Astrocyte of the cerebellum (primary cell): ENCODE data around the gene WNT3A.
A peak's percentile ranks its signal among the peaks of the same experiment; 100 is the strongest.

Source experiments
- DNase-seq: peaks from one replicate; pipeline ENCODE4 v3.0.0-alpha.2; 2011; ENCODE audit warnings: low read depth
- H3K4me3 ChIP-seq: 2 replicates; pipeline ENCODE4 v1.5.1; 2011; ENCODE audit warnings: mild to moderate bottlenecking, low read depth, low read length, moderate library complexity
- in situ Hi-C: cut with HindIII; loops from 2 replicates; pipeline ENCODE4 v1.10.0; 2017; ENCODE audit warnings: low sequenced_read_pairs
- TF ChIP-seq, protein P1 (sequence below): IDR thresholded peaks from 2 replicates; pipeline ENCODE4 v1.5.1; 2012; ENCODE audit warnings: low read length, low read depth, moderate library complexity, mild to moderate bottlenecking; ENCODE audit errors: missing control alignments

The WNT3A gene

DNA sequence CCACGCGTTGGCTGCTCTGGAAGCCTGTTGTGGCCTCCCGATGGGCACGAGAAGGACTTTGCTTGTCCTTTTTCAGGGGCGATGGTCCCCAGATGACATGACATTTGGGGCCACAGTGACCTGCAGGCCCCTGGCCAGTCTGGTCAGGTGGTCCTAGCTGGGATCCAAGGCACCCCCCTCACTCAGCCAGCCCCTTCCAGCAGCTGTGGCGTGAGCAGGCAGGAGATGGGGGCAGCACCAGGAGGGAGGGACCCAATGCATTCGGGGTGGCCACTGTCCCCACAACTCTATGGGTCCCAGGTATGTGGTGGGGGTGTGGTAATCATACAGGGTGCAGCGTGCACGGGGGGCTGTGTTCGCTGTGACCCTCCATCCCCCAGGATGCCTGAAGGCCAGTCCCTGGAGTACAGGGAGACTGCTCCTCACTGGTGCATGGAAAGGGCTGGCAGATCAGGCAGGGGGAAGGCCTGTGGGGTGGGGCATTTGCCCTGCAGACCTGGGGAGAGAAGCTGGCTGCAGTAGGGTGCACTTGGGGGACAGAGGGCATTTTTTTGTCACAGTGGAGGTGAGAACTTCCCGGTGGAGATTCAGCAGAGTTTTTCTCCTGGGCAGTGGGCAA lies 31.7 kb downstream of the WNT3A start:
- TF ChIP-seq, protein P1, sequence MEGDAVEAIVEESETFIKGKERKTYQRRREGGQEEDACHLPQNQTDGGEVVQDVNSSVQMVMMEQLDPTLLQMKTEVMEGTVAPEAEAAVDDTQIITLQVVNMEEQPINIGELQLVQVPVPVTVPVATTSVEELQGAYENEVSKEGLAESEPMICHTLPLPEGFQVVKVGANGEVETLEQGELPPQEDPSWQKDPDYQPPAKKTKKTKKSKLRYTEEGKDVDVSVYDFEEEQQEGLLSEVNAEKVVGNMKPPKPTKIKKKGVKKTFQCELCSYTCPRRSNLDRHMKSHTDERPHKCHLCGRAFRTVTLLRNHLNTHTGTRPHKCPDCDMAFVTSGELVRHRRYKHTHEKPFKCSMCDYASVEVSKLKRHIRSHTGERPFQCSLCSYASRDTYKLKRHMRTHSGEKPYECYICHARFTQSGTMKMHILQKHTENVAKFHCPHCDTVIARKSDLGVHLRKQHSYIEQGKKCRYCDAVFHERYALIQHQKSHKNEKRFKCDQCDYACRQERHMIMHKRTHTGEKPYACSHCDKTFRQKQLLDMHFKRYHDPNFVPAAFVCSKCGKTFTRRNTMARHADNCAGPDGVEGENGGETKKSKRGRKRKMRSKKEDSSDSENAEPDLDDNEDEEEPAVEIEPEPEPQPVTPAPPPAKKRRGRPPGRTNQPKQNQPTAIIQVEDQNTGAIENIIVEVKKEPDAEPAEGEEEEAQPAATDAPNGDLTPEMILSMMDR = no peak
- no peak for DNase-seq
- no peak overlapping the region for H3K4me3 ChIP-seq
- in situ Hi-C loops = no loop called here

DNA sequence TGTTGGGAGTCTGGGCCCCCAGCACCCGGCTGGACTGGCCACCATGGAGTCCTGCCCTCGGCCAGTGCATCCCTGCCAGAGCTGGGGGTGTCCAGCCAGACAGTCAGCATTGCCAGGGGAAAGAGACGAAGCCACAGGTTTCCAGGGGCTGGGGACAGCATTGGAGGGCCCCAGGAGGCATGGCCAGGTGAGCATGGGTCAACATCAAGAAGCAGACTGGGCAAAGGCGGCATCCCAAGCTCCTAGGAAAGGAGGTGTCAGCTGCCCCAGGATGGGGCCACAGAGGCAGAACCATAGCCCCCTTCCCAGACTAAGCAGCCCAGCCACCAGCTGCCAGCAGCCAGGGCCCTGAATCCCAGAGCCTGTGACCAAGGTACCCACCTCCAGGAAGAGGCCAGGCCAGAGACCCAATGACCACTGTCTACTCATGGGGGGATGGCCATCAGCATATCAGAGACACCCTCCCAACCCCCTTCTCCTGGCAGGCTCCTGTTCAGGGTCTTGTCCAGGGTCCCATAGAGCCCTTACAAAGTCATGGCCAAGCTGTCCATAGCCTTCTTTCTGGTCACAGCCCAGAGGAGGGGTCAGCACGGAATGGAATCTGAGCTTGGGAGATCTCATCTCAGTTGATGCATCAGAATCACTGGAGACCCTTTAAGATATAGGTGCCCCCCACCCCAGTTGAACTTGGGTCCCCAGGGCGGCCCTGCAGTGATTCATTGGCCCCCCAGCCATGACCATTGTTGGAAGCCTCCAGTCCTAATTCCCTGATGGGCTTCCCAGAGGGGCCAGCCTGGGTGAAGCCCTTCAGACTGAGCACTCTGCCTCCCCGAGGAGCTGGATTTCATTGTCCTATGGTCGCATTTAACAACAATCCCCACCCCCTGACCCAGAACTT lies 32.5 kb downstream of the WNT3A start:
- TF ChIP-seq, protein P1 = no peak
- in situ Hi-C loops = no loop called here
- DNase-seq = no peak
- H3K4me3 ChIP-seq = no peak overlapping the region

- in situ Hi-C loops = no loop called here
- TF ChIP-seq, protein P1 = no peak
- no peak for DNase-seq
- H3K4me3 ChIP-seq = no peak overlapping the region
Observed at GRCh38 chr1:228039986-228040385, 33.2 kb downstream of the WNT3A start.

- in situ Hi-C loops = no loop called here
- H3K4me3 ChIP-seq = no peak overlapping the region
- TF ChIP-seq, protein P1 = no peak
- DNase-seq = no peak
Observed at GRCh38 chr1:228041316-228041715, 34.5 kb downstream of the WNT3A start.

GRCh38 chr1:228042508-228042907 lies 35.7 kb downstream of the WNT3A start:
- no peak for DNase-seq
- H3K4me3 ChIP-seq = no peak overlapping the region
- in situ Hi-C loops = no loop called here
- TF ChIP-seq, protein P1 = no peak

DNA sequence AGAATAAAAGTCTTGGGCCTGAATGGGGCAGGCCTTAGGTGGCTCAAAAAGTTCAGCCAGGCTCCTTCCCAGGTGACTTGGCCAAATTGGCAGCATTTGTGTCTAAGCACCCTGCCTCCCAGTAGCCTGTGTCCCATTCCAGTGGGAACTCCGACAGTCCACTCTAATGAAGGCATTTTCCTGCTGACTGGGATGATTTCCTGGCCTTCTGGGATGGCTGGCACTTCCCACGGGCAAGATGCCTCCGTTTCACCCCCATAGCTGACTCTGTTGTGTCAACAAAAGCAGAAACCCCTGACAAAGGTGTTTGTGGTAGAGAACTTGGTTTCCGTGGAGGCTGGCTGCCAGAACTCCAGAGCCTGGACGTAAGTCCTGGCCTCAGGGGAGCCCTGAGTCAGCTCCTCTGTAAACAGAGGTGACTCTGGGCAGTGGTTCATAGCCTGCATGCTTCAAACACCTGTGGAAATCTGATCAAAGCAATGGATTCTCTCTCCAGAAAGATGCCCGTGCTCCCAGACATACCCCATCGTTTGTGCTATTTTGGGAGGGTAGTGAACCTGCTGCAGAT lies 36.6 kb downstream of the WNT3A start:
- no peak overlapping the region for H3K4me3 ChIP-seq
- TF ChIP-seq, protein P1 = no peak
- in situ Hi-C loops = no loop called here
- peak; percentile 5 for DNase-seq
